ENCODE results near the gene FLACC1.

Gene FLACC1

DNA sequence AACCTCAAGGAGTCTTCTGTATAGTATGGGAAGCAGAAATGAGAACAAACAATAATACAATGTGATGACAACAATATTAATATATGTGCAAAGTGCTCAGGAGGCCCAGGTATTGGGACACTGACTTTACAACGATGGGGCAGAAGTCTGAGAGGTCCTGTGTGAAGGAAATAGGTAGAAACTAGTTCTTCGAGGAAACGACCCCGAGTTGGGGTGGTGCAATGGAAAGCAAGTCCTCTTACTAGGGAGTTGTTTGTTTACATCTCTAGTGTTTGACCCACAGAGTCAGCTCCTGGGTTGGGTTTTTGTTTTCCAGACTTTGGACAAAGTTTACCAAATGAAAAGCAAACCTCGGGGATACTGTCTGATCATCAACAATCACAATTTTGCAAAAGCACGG lies 80.6 kb downstream of the FLACC1 start:
- no peak overlapping the region for H3K4me3 ChIP-seq (ENCODE audit: low read length)
- DNase-seq (ENCODE audit: low read depth) = no peak
- TF ChIP-seq CTCF (conservative IDR thresholded peaks at IDR 0.05; ENCODE audit: low read length) = no peak

DNA sequence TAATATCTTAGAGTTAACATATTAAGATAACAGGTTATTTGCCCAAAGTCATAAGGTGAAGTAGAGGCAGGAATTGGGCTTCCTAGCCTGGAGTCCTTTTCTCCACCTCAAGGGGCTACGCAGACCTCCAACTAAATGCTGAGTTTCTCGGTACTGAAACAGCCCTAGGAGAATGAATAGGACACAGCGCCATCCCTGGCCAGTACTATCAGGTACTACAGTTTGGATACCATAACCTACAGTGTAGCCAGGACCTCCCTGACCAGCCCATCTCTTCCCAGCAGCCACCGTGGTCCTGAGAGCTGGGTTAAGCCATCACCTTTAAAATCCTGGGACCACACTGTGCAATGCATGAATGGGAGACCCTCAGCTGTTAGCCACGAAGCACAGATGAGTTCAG lies 81.2 kb downstream of the FLACC1 start:
- TF ChIP-seq CTCF (conservative IDR thresholded peaks at IDR 0.05; ENCODE audit: low read length) = no peak
- H3K4me3 ChIP-seq (ENCODE audit: low read length) = no peak overlapping the region
- DNase-seq (ENCODE audit: low read depth) = no peak

- no peak overlapping the region for H3K4me3 ChIP-seq (ENCODE audit: low read length)
- no peak for TF ChIP-seq CTCF (conservative IDR thresholded peaks at IDR 0.05; ENCODE audit: low read length)
- DNase-seq (ENCODE audit: low read depth) = no peak
Measured at GRCh38 chr2:201275069-201275468, 82.1 kb downstream of the FLACC1 start.

DNA sequence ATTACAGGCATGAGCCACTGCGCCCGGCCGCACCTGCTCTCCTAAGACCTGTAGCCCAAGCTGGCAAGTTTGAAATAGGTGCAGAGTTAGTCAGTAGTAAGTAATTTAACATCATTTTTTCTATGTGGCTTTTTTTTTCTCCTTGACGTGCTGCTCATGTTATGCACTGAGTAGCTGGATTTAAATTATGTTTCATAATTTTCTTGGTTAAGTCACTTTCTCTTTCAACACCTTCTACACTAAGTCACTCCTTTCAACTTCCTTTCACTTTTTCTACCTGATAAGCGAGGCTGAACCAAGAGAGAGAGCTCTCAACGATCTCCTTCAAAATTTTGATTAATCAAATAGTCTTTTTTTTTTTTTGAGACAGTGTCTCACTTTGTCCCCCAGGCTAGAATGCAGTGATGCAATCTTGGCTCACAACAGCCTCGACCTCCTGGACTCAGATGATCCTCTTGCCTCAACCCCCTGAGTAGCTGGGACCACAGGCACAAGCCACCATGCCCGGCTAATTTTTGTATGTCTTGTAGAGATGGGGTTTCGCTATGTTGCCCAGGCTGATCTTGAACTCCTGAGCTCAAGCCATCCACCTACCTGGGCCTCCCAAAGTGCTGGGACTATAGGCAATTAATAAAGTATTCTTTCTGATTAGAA lies 83.7 kb downstream of the FLACC1 start:
- no peak for TF ChIP-seq CTCF (conservative IDR thresholded peaks at IDR 0.05; ENCODE audit: low read length)
- DNase-seq (ENCODE audit: low read depth) = no peak
- H3K4me3 ChIP-seq (ENCODE audit: low read length) = no peak overlapping the region

DNA sequence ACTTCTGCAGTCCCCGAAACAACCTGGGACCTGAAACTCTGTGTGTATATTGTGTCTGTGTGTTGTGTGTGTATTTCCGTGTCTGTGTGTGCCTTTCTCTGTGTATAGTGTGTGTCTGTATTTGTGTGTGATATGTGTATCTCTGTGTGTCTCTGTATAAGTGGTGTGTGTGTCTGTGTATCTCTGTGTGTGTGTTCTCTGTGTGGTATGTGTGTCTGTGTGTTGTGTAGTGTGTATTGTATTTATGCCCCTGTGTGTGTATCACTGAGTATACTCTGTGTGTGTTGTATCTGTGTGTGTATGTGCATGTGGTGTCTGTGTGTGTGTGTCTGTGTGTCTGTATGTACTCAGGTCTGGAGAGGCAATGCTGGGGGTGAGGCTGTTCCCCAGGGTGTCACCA lies 85.2 kb downstream of the FLACC1 start:
- no peak overlapping the region for H3K4me3 ChIP-seq (ENCODE audit: low read length)
- DNase-seq (ENCODE audit: low read depth) = no peak
- no peak for TF ChIP-seq CTCF (conservative IDR thresholded peaks at IDR 0.05; ENCODE audit: low read length)

DNA sequence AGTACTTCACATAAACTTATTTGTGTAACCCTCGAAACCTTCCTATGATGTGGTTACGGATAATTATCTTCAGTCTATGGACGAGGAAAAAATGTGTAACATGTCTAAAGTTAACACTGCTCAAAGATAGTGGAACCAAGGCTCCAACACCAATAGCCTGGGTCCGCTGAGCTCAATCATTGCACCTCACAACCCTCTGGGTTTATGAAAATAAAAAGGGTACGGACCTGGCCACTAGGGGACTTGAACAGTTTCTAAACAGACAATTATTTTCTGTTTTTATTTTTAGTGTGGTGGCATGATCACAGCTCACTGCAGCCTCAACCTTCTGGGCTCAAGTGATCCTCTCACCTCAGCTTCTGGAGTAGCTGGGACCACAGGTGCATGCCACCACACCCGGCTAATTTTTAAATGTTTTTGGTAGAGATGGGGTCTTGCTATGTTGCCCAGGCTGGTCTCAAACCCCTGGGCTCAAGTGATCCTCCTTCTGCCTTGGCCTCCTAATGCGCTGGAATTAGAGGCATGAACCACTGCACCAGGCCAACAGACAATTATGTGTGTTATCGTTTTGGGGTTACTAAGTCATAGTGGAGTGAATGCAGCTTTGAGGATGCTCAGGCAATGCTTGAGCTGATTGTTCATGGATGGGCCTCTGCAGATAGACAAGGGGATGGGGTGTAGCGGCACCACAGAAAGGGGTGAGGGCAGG lies 86.7 kb downstream of the FLACC1 start:
- no peak overlapping the region for H3K4me3 ChIP-seq (ENCODE audit: low read length)
- no peak for DNase-seq (ENCODE audit: low read depth)
- TF ChIP-seq CTCF (conservative IDR thresholded peaks at IDR 0.05; ENCODE audit: low read length) = no peak

DNA sequence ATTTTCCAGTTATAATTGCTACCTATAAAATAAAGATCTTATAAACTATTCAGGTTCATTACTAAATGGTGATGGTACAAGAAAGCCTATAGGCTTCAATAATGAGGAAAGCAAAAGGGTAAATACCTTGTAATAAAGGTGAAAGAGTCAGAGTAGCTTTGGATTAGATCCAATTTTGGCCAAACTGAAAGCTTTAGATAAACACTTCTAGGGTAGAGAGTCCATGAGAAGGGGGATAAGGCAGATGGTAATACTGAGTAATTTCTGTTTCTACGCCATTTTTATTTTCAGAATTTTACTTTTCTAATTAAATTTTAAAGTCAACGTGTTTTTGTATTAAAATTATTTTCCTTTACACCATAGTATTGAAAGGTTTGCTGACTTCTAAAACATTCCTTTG lies 87.4 kb downstream of the FLACC1 start:
- TF ChIP-seq CTCF (conservative IDR thresholded peaks at IDR 0.05; ENCODE audit: low read length) = no peak

More for the DNA sequence above, 87.4 kb downstream of the FLACC1 start:
- no peak overlapping the region for H3K4me3 ChIP-seq (ENCODE audit: low read length)
- DNase-seq (ENCODE audit: low read depth) = no peak

All from AG10803 (cell line).